ENCODE results near the gene GLB1L3. TPM values are rescaled to one million over a fixed set of nuclear protein-coding genes. Genes with fewer than 3 reads are reported as not detected.
"Not testable (repeated sequence)": the region's sequence is repeated elsewhere in the genome, so short reads cannot be mapped to it uniquely, and the experiment has no call there.

The GLB1L3 gene
- polyA plus RNA-seq, 12 donors, result 0.05 to 0.25 (median 0.07) TPM; not detected in 7

- DNase-seq, result no peak
Observed at GRCh38 chr11:134252346-134253187, 23.6 kb upstream of the GLB1L3 start.

- DNase-seq, result peak; percentile 98
Observed at GRCh38 chr11:134253188-134253993, 22.8 kb upstream of the GLB1L3 start, which contains the start of the genes ACAD8 and THYN1. Gene ACAD8, plus strand, starts transcription at chr11:134253568. Its CDS starts 33 bp downstream, at chr11:134253601. Gene THYN1, minus strand, starts transcription at chr11:134253352. Its CDS starts 470 bp downstream, at chr11:134252882.

GRCh38 chr11:134254433-134255183, 21.6 kb upstream of the GLB1L3 start:
- no peak for DNase-seq

- DNase-seq, result not testable (repeated sequence)
Observed at GRCh38 chr11:134255184-134255561, 21.0 kb upstream of the GLB1L3 start.

- no peak for DNase-seq
Observed at GRCh38 chr11:134257101-134257500, 19.1 kb upstream of the GLB1L3 start.

- no peak for DNase-seq
Observed at GRCh38 chr11:134258577-134258976, 17.6 kb upstream of the GLB1L3 start.

GRCh38 chr11:134260503-134260902, 15.7 kb upstream of the GLB1L3 start:
- DNase-seq, result no peak

GRCh38 chr11:134260983-134261382, 15.2 kb upstream of the GLB1L3 start:
- no peak for DNase-seq

- no peak for DNase-seq
Observed at GRCh38 chr11:134261626-134262488, 14.3 kb upstream of the GLB1L3 start.

- no peak for DNase-seq
Observed at GRCh38 chr11:134264966-134265764, 11.0 kb upstream of the GLB1L3 start.

GRCh38 chr11:134266440-134266839, 9.7 kb upstream of the GLB1L3 start:
- DNase-seq, result no peak

- DNase-seq, result no peak
Observed at GRCh38 chr11:134266841-134267251, 9.3 kb upstream of the GLB1L3 start.

- DNase-seq, result no peak
Observed at GRCh38 chr11:134267461-134267860, 8.7 kb upstream of the GLB1L3 start.

GRCh38 chr11:134267966-134268365, 8.2 kb upstream of the GLB1L3 start:
- no peak for DNase-seq

- no peak for DNase-seq
Observed at GRCh38 chr11:134270250-134270714, 5.9 kb upstream of the GLB1L3 start.

GRCh38 chr11:134271978-134272377, 4.2 kb upstream of the GLB1L3 start:
- no peak for DNase-seq

GRCh38 chr11:134272381-134273316, 3.5 kb upstream of the GLB1L3 start:
- DNase-seq, result no peak

GRCh38 chr11:134273317-134273712, 2.9 kb upstream of the GLB1L3 start:
- no peak for DNase-seq

- no peak for DNase-seq
Observed at GRCh38 chr11:134275188-134275533, 1.0 kb upstream of the GLB1L3 start.

Measured in muscle of arm (tissue), 12 donors.